Raji (cell line): ENCODE measurements around the gene CFAP57.

Source experiments
- POLR2A ChIP-seq: IDR thresholded peaks from 2 replicates; pipeline ENCODE4 v1.6.1; 2011; ENCODE audit warnings: low read depth, low read length, control low read depth; ENCODE audit not compliant: insufficient read depth

Gene CFAP57

DNA sequence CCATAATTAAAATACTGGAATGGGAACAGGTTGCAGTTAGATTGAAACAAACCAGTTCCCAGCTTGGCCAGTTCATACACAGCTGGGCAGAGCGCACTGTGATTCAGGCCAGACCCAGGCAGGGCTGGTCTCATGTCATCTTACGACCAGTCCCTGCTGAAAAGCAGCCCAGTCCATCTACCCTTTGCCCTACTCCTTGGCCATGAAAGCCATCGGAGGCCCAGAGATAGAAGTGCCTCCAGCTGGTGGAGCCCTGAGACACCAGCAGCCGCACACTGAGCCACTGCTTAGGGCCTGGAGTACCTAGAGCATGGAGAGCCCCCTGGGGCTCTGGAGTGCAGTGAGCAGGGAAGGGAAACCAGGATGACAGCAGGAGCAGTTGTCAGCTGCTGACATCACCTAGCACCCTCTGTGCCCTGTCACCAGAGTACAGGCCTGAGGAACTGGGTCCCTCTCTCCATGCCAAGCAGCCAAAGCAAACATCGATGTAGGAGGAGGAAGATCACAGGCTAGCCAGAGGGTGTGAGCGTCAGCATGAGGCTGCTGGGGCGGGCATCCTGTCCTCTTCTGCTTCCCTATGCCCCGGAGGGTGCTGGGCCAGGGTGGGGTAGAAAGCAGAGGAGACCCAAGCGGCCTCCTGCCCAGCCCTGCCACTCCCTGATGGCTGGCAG lies 63.5 kb downstream of the CFAP57 start:
- no peak for TF ChIP-seq POLR2A

DNA sequence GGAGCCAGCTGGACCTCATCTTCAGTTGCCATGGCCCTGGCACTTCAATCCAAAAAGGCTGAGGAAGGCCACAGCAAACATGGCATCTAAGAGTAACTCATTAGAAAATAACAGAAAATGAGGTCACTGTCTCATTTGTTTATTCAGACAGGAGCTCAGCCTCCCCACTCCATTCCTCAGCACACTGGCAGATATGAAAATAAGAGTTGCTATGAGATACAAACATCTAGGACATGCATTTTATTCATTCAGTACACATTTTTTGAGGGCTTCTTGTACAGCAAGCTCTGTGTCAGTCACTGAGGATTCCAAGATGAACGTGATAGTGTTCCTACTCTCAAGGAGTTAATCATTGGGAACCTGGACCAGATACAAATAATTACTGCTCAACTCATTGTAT lies 65.0 kb downstream of the CFAP57 start:
- no peak for TF ChIP-seq POLR2A

DNA sequence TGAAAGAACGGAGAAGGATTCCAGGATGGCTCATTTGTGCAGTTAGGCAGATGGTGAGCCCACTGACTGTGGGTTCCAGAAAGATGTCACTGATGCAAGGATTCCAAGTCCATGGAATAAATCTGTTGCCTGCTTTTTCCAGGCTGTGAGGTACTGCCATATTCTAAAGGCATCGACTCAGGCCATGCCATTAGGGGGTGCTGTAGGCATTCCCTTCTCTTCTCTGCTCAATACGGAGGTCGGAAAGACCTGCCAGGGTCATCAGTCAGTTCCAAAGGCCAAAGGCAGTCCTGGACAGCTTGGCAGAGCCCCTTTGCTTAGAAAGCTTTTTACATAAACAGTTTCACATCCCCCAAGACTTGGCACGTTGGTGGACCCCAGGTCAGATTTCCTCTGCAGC lies 66.0 kb downstream of the CFAP57 start:
- TF ChIP-seq POLR2A = no peak

- TF ChIP-seq POLR2A = no peak
Observed at GRCh38 chr1:43238991-43239469, 66.9 kb downstream of the CFAP57 start.

DNA sequence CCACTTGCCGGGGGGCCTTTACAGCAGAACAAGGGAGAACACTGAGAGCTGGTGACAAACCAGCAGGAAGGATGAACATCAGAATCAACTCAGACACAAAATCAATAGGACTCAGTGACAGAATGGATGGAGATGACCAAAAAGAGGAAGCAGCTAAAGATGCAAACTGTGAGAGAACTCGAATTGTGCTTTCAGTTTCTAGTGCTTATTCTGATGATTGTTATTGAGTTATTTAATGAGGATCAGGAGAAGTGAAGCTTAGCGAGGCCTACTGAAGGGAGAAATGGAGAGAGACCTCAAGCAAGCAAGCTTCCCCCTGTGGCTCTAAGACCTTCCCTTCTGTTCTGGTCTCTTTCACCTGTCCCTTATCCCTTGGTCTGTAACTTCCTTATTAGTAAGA lies 67.4 kb downstream of the CFAP57 start:
- no peak for TF ChIP-seq POLR2A

DNA sequence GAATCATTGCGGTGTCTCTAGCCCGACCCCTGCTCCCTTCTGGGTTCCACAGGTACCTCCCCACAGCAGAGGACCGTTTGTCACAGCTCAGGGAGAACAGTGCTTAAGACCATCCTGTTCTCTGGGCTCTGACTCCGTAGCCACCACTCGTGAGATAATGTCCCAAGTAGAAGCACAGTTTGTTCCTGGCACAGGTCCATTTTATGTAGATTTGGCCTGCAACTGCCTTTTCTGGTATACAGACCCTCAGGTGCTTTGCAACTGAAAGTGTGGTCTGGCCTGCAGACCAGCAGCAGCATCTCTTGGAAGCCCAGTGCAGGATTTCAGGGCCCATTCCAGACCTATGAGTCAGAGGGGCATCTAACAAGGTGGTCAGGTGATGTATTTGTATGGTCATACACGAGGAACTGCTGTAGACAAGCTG lies 69.3 kb downstream of the CFAP57 start:
- no peak for TF ChIP-seq POLR2A

GRCh38 chr1:43243299-43243698 lies 71.2 kb downstream of the CFAP57 start:
- no peak for TF ChIP-seq POLR2A

DNA sequence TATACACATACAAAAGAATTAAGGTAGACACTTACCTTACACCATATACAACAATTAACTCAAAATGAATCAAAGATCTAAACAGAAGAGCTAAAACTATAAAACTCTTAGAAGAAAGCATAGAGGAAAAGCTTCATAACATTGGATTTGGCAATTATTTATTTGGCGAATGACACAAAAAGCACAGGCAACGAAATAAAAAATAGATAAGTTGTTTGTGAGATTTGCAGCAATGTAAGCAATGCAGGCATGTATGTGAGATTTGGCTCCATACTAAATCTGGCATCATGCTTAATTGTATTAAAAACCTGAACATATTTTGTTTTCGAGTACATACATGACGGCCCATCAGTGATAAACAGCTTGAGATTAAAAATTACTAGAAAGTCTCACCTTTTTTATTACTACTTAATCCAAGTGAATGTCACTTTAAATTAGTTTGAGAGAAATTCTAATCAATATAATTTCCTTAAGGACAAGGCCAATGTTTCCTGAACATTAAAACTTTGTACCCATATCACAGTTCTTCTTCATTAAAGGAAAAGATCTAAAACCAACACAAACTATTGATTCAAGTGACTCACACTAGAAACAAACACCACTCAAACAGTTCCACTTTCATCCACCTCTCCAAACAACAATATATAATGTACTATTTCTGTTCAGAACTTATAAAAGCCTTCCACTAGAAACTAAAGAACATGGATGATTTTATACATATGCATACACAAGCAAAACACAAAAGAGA lies 74.5 kb downstream of the CFAP57 start:
- no peak for TF ChIP-seq POLR2A

DNA sequence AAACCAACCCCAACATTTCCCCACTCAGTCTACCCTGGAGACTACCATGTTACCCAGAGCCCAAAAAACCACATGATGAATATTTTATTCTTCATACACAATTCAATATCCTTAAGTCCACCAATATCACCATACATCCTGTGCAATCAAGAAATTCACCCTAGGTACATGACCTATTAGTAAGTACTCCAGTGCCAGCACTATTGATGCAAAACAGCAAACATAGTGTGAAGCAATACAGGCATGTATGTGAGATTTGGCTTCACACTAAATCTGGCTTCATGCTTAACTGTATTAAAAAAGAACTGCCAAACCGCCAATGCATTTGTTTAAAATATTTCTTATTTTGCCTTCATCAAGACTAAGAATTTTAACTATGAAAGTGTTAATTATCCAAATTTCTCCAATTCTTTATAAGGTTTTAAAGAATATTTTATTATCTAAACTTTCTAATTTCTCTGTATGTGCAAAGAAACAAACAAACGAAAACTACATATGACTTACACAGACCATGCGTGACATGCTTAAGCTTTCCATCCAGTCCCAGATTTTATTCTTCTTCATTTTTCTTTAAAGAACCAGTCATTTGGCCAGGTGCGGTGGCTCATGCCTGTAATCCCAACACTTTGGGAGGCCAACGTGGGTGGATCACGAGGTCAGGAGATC lies 75.3 kb downstream of the CFAP57 start:
- no peak for TF ChIP-seq POLR2A

DNA sequence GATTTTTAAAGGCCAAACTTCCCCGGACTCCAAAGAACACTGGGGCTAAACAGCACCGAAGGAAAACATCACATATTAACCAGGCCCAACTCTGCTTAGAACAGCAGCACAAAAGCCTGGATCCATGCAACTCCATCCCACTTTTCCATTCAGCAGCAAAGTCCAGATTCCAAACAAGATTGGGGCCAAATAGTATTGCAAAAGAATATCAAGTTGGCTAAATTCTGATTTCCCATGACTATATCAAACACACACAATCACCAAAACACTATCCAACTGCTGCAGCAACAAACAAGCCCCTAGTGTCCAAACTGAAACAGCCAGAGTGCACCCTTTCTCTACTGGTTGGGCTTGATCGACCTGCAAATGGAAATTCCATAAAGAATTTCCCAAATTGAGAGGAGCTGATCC lies 78.2 kb downstream of the CFAP57 start:
- no peak for TF ChIP-seq POLR2A

GRCh38 chr1:43251024-43251423 lies 78.9 kb downstream of the CFAP57 start:
- no peak for TF ChIP-seq POLR2A

DNA sequence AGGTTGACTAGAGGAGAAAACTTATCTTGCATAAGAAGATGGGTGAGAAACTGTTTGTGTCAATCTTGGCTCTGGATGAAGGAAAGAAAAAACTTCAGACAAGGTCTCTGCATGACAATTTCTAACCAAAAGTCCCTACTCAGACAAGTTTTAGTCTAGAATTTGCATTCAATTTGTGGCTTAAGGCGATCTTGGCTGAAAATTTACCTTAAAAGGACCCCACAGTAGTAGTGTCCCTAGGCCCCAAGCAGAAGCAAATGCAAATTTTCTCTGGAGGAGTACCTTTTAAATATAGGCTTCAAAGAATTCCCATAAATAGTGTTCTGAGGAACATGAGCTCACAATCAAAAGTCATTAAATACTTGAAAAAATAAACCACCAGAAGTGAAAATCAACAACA lies 80.1 kb downstream of the CFAP57 start:
- no peak for TF ChIP-seq POLR2A

- no peak for TF ChIP-seq POLR2A
Observed at GRCh38 chr1:43253173-43253572, 81.0 kb downstream of the CFAP57 start.

DNA sequence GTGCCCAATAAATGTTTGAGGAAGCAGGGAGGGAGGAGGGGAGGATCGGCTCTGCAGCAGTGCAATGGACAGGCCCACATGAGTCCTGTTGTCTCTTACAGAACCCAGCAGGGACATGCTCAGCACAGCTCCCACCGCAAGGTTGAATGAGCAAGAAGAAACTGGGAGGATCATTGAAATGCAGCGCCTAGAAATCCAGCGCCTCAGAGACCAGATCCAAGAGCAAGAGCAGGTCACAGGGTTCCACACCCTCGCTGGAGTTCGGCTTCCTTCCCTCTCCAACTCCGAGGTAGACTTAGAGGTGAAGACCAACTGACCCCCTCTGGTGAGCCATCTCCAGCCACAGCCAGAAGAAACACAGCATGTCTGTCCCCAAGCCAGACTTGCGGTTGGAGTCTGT lies 81.7 kb downstream of the CFAP57 start:
- no peak for TF ChIP-seq POLR2A

- TF ChIP-seq POLR2A = no peak
Observed at GRCh38 chr1:43255438-43256210, 83.5 kb downstream of the CFAP57 start.
